ENCODE results near the gene SMIM15.

SMIM15 gene

GRCh38 chr5:61159070-61159469 is 3.2 kb downstream of the SMIM15 start:
- no peak for DNase-seq

GRCh38 chr5:61151893-61152292 is 10.4 kb downstream of the SMIM15 start:
- no peak for DNase-seq

GRCh38 chr5:61148515-61148914 is 13.8 kb downstream of the SMIM15 start:
- DNase-seq: no peak

- no peak for DNase-seq
Measured at GRCh38 chr5:61142811-61143210, 19.5 kb downstream of the SMIM15 start.

GRCh38 chr5:61142391-61142790 is 19.9 kb downstream of the SMIM15 start:
- DNase-seq: no peak

- no peak for DNase-seq
Measured at GRCh38 chr5:61141801-61142200, 20.5 kb downstream of the SMIM15 start.

- DNase-seq: no peak
Measured at GRCh38 chr5:61139931-61140330, 22.3 kb downstream of the SMIM15 start.

- DNase-seq: no peak
Measured at GRCh38 chr5:61139094-61139873, 23.0 kb downstream of the SMIM15 start.

GRCh38 chr5:61137835-61138234 is 24.4 kb downstream of the SMIM15 start:
- DNase-seq: no peak

GRCh38 chr5:61132559-61132958 is 29.7 kb downstream of the SMIM15 start:
- DNase-seq: no peak

- no peak for DNase-seq
Measured at GRCh38 chr5:61130289-61130688, 32.0 kb downstream of the SMIM15 start.

GRCh38 chr5:61123145-61123544 is 39.1 kb downstream of the SMIM15 start:
- DNase-seq: no peak

GRCh38 chr5:61120534-61120933 is 41.7 kb downstream of the SMIM15 start:
- no peak for DNase-seq

GRCh38 chr5:61119066-61119465 is 43.2 kb downstream of the SMIM15 start:
- DNase-seq: no peak

- DNase-seq: no peak
Measured at GRCh38 chr5:61115968-61116367, 46.3 kb downstream of the SMIM15 start.

GRCh38 chr5:61114441-61114840 is 47.8 kb downstream of the SMIM15 start:
- DNase-seq: no peak

Data from NCI-H524 treated with DMSO at 0.1 percent for 48 hours (cell line).